Esophagus muscularis mucosa (tissue), 4 donors: ENCODE data around the gene PCDHB6.

Source experiments
- EP300 ChIP-seq: sonication (generic); formaldehyde crosslinking; IDR thresholded peaks from one replicate; pipeline ENCODE4 v1.6.1; 2017; ENCODE audit warnings: antibody characterized with exemption
- POLR2A ChIP-seq: fragments of 450-650 bp; IDR thresholded peaks from one replicate; pipeline ENCODE4 v1.6.1; 2017; ENCODE audit warnings: antibody characterized with exemption, moderate library complexity, mild to moderate bottlenecking, low read depth
- TF ChIP-seq, protein P1 (sequence below), 3 experiments: fragments of 200-600 bp in 2 of 3; fragments of 450-650 bp in 1 of 3; sonication (generic) in 2 of 3; IDR thresholded peaks; one replicate each; pipeline ENCODE4 v1.5.1; 2017 to 2019; ENCODE audit warnings: antibody characterized with exemption in 3 of 3, mild to moderate bottlenecking in 2 of 3, moderate library complexity in 1 of 3

DNA sequence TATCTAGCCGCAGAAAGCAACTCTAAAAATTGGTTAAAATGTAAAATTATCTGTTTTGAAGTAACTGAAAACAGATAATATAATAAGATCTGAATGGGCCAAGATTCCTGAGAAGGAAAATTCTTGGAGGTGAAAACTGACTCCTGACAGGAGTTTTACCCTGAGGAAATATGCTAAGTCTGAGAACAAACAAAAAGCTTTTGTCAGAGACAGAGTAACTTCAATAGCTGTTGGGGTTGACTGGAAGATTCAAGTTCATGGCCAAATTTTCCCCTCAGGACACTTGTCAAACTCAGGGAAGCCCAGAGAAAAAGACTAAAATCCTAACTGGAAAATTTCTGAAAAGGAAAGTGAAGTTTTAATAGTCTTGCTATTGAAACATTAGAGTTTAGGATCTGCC is 22.6 kb upstream of the PCDHB6 start:
- TF ChIP-seq POLR2A = no peak
- TF ChIP-seq, protein P1, sequence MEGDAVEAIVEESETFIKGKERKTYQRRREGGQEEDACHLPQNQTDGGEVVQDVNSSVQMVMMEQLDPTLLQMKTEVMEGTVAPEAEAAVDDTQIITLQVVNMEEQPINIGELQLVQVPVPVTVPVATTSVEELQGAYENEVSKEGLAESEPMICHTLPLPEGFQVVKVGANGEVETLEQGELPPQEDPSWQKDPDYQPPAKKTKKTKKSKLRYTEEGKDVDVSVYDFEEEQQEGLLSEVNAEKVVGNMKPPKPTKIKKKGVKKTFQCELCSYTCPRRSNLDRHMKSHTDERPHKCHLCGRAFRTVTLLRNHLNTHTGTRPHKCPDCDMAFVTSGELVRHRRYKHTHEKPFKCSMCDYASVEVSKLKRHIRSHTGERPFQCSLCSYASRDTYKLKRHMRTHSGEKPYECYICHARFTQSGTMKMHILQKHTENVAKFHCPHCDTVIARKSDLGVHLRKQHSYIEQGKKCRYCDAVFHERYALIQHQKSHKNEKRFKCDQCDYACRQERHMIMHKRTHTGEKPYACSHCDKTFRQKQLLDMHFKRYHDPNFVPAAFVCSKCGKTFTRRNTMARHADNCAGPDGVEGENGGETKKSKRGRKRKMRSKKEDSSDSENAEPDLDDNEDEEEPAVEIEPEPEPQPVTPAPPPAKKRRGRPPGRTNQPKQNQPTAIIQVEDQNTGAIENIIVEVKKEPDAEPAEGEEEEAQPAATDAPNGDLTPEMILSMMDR (IDR thresholded peaks at IDR 0.05) = no peak
- TF ChIP-seq EP300 = no peak
